Gastrocnemius medialis (tissue), 4 donors: ENCODE measurements around the gene YOD1.

Experiments
- POLR2A ChIP-seq, 2 donors: fragments of 450-650 bp; IDR thresholded peaks; one replicate each; pipeline ENCODE4 v1.6.1; 2017; ENCODE audit warnings: antibody characterized with exemption in 2 of 2, mild to moderate bottlenecking in 2 of 2, moderate library complexity in 2 of 2
- TF ChIP-seq, protein P1 (sequence below), 5 experiments: fragments of 450-650 bp in 3 of 5; fragments of 200-600 bp in 2 of 5; sonication (generic) in 2 of 5; IDR thresholded peaks in 4 of 5; conservative IDR thresholded peaks in 1 of 5; 1 replicate in 4 of 5; 2 replicates in 1 of 5; pipeline ENCODE4 v1.5.1; 2016 to 2019; ENCODE audit warnings: antibody characterized with exemption in 5 of 5, mild to moderate bottlenecking in 3 of 5, moderate library complexity in 3 of 5

DNA sequence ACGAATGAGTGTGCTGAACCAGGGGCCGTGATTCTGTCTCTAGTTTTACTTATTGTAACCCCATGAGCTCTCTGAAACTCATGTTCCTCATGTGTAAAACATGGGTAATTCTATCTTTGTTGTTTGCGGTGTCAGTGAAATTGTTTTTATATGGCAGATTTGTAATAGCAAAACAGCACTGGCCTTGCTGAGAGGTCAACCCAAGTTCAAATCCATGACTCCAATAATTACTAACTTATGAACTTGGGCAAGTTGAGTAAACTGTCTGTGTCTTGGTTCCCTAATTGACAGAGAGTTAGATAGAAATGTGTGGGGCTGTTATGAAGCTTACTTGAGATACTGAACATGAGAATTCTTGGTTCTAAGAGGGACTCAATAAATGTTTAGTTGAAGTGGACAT, 36.3 kb downstream of the YOD1 start:
- TF ChIP-seq, protein P1, sequence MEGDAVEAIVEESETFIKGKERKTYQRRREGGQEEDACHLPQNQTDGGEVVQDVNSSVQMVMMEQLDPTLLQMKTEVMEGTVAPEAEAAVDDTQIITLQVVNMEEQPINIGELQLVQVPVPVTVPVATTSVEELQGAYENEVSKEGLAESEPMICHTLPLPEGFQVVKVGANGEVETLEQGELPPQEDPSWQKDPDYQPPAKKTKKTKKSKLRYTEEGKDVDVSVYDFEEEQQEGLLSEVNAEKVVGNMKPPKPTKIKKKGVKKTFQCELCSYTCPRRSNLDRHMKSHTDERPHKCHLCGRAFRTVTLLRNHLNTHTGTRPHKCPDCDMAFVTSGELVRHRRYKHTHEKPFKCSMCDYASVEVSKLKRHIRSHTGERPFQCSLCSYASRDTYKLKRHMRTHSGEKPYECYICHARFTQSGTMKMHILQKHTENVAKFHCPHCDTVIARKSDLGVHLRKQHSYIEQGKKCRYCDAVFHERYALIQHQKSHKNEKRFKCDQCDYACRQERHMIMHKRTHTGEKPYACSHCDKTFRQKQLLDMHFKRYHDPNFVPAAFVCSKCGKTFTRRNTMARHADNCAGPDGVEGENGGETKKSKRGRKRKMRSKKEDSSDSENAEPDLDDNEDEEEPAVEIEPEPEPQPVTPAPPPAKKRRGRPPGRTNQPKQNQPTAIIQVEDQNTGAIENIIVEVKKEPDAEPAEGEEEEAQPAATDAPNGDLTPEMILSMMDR (IDR thresholded peaks at IDR 0.05 in 4 of 5, conservative IDR thresholded peaks at IDR 0.05 in 1 of 5) = no peak
- no peak for TF ChIP-seq POLR2A (IDR thresholded peaks at IDR 0.05)
